ENCODE data around the gene CMIP. TPM values are rescaled to one million over a fixed set of nuclear protein-coding genes. Genes with fewer than 3 reads are reported as not detected.

CMIP gene
- total RNA-seq, 6 experiments from 2014 or later = 12.2 to 23.0 (median 16.5) TPM

- WGBS (ENCODE audit: insufficient coverage, low coverage, low lambda C conversion rate, missing lambda C conversion rate) = 66% methylated on average over 8 of the region's 20 CpGs
- no peaks in the 10 kb centered on the region for H3K9me3 ChIP-seq
- no peaks in the 10 kb centered on the region for H3K36me3 ChIP-seq
- H3K4me1 ChIP-seq = peaks cover 0 to 21% (median 8%) of the 10 kb centered on the region in 4 donors
- TF ChIP-seq CTCF (IDR thresholded peaks at IDR 0.05) (no peak), POLR2A (IDR thresholded peaks at IDR 0.05) (no peak)
- H3K27me3 ChIP-seq = no peaks in the 10 kb centered on the region
- intact Hi-C loops (cut with DNase I) = no loop called here
- ATAC-seq = no peak
- no peak overlapping the region for H3K4me3 ChIP-seq
- H3K27ac ChIP-seq = no peak overlapping the region
- DNase-seq = peak in 1 of 3 donors; percentile 47
Measured at GRCh38 chr16:81499576-81500380, 55.2 kb downstream of the CMIP start.

GRCh38 chr16:81500833-81501521, 56.4 kb downstream of the CMIP start:
- TF ChIP-seq POLR2A (IDR thresholded peaks at IDR 0.05) (no peak), CTCF (IDR thresholded peaks at IDR 0.05) (no peak)
- WGBS (ENCODE audit: insufficient coverage, low coverage, low lambda C conversion rate, missing lambda C conversion rate) = 73% methylated on average over 10 of the region's 17 CpGs
- Histone ChIP-seq H3K4me3 (no peak overlapping the region), H3K27ac (no peak overlapping the region), H3K27me3 (no peaks in the 10 kb centered on the region), H3K9me3 (no peaks in the 10 kb centered on the region), H3K36me3 (no peaks in the 10 kb centered on the region), H3K4me1 (peaks cover 0 to 19% (median 7%) of the 10 kb centered on the region in 4 donors)
- ATAC-seq (no peak), DNase-seq (peak in 1 of 3 donors; percentile 37)
- intact Hi-C loops (cut with DNase I) = no loop called here

GRCh38 chr16:81502396-81503070, 57.9 kb downstream of the CMIP start:
- TF ChIP-seq POLR2A (IDR thresholded peaks at IDR 0.05) (no peak), CTCF (IDR thresholded peaks at IDR 0.05) (no peak)
- intact Hi-C loops (cut with DNase I) = no loop called here
- ATAC-seq = peak; percentile 8 to 50 (median 18)

GRCh38 chr16:81505011-81505661, 60.5 kb downstream of the CMIP start:
- Histone ChIP-seq H3K27me3 (no peaks in the 10 kb centered on the region), H3K9me3 (no peaks in the 10 kb centered on the region), H3K27ac (peak overlapping the region in 1 of 3 donors; percentile 20), H3K36me3 (no peaks in the 10 kb centered on the region), H3K4me1 (peaks cover 0 to 3% (median 0%) of the 10 kb centered on the region in 4 donors), H3K4me3 (no peak overlapping the region)
- intact Hi-C loops (cut with DNase I) = no loop called here
- whole genome bisulfite sequencing (ENCODE audit: insufficient coverage, low coverage, low lambda C conversion rate, missing lambda C conversion rate) = 68% methylated on average over 10 of the region's 13 CpGs
- ATAC-seq (peak; percentile 46 to 68 (median 56)), DNase-seq (peak in 1 of 3 donors; percentile 55)
- TF ChIP-seq CTCF (IDR thresholded peaks at IDR 0.05) (no peak), POLR2A (IDR thresholded peaks at IDR 0.05) (no peak)

More at GRCh38 chr16:81502396-81503070, 57.9 kb downstream of the CMIP start:
- Histone ChIP-seq H3K36me3 (no peaks in the 10 kb centered on the region), H3K9me3 (no peaks in the 10 kb centered on the region), H3K27ac (peak overlapping the region in 1 of 3 donors; percentile 47), H3K4me1 (peaks cover 0 to 3% (median under 1%) of the 10 kb centered on the region in 4 donors), H3K4me3 (no peak overlapping the region), H3K27me3 (no peaks in the 10 kb centered on the region)
- WGBS (ENCODE audit: insufficient coverage, low coverage, low lambda C conversion rate, missing lambda C conversion rate) = 77% methylated on average over 6 of the region's 17 CpGs
- DNase-seq = peak in 1 of 3 donors; percentile 39

Measured in right lobe of liver (tissue), 6 donors.